A549 (cell line): Measurements from ENCODE around the gene DES. TPM values are rescaled to one million over a fixed set of nuclear protein-coding genes. Genes with fewer than 3 reads are reported as not detected.

Experiments
- ATAC-seq, 2 experiments: fragments of 200-7000 bp in 1 of 2; fragments of >200 bp in 1 of 2; cut with Nextera tagmentation in 1 of 2; cut with Tn5 transposase in 1 of 2; 3 replicates each; pipeline versions ENCODE4 v1.8.0 to v1.9.1; 2018 to 2020; ENCODE audit warnings: mild to moderate bottlenecking in 1 of 2, moderate library complexity in 1 of 2
- CTCF ChIA-PET: fragments of 300-600 bp; sonication (Branson Sonifier 250); formaldehyde crosslinking; extraction: SDS; loops from one replicate; lab custom pipeline; 2021; ENCODE audit warnings: antibody characterized with exemption, inconsistent platforms; lab: Yijun Ruan, JAX
- POLR2A ChIA-PET: fragments of 350-600 bp; formaldehyde crosslinking; extraction: SDS; loops from one replicate; lab custom pipeline; 2021; ENCODE audit warnings: antibody characterized with exemption, inconsistent platforms; lab: Yijun Ruan, JAX
- DNase-seq, 2 experiments: peaks; one replicate each; pipeline versions ENCODE4 v3.0.0 to v3.0.0-alpha.2; 2011 to 2016; ENCODE audit warnings: low read depth in 1 of 2, low spot score in 1 of 2
- FAIRE-seq: peaks from 2 replicates; lab custom pipeline; 2011; peaks lifted over from hg19 to GRCh38; lab: Jason Lieb, UNC
- H3K27ac ChIP-seq, 2 experiments: fragments of >200 bp; sonication (Bioruptor Twin); formaldehyde crosslinking; 3 replicates each; pipeline ENCODE4 v1.5.1; 2016 to 2017
- H3K4me1 ChIP-seq: fragments of >200 bp; sonication (Bioruptor Twin); formaldehyde crosslinking; 3 replicates; pipeline ENCODE4 v1.6.1; 2016
- H3K4me2 ChIP-seq: fragments of >200 bp; sonication (Bioruptor Twin); formaldehyde crosslinking; 3 replicates; pipeline ENCODE4 v1.6.1; 2016
- H3K4me3 ChIP-seq: fragments of >200 bp; sonication (Bioruptor Twin); formaldehyde crosslinking; 3 replicates; pipeline ENCODE4 v1.5.1; 2016
- H3K9me3 ChIP-seq: fragments of >200 bp; sonication (Bioruptor Twin); formaldehyde crosslinking; 3 replicates; pipeline ENCODE4 v1.6.1; 2016
- ATOH8 ChIP-seq: fragments of 250-450 bp; sonication (Bioruptor Pico); IDR thresholded peaks from 2 replicates; pipeline ENCODE4 v1.5.0; 2020; ENCODE audit warnings: low read depth, mild to moderate bottlenecking, moderate library complexity
- CBX2 ChIP-seq: fragments of 200-600 bp; sonication (generic); IDR thresholded peaks from 2 replicates; pipeline ENCODE4 v1.6.1; 2016; ENCODE audit warnings: low read depth, mild to moderate bottlenecking, borderline replicate concordance
- CHD2 ChIP-seq: fragments of 150-350 bp; IDR thresholded peaks from 2 replicates; pipeline ENCODE4 v1.6.1; 2014; ENCODE audit warnings: low read length; ENCODE audit not compliant: partially characterized antibody
- FOSB ChIP-seq: fragments of 250-450 bp; sonication (Bioruptor Pico); IDR thresholded peaks from 2 replicates; pipeline ENCODE4 v1.5.0; 2020; ENCODE audit warnings: mild to moderate bottlenecking, moderate library complexity
- FOXS1 ChIP-seq: fragments of 250-450 bp; sonication (Bioruptor Pico); IDR thresholded peaks from 2 replicates; pipeline ENCODE4 v1.5.0; 2020; ENCODE audit warnings: mild to moderate bottlenecking, moderate library complexity
- HES2 ChIP-seq: fragments of >200 bp; sonication (Bioruptor Twin); formaldehyde crosslinking; IDR thresholded peaks from 2 replicates; pipeline ENCODE4 v1.6.1; 2016
- JUN ChIP-seq, 2 experiments: fragments of >200 bp; sonication (Bioruptor Twin); formaldehyde crosslinking; IDR thresholded peaks; 2 replicates in 1 of 2; 3 replicates in 1 of 2; pipeline ENCODE4 v1.6.1; 2016 to 2017
- JUNB ChIP-seq: fragments of >200 bp; sonication (Bioruptor Twin); formaldehyde crosslinking; IDR thresholded peaks from 2 replicates; pipeline ENCODE4 v1.6.1; 2016
- KDM1A ChIP-seq: fragments of 200-600 bp; sonication (generic); IDR thresholded peaks from 2 replicates; pipeline ENCODE4 v1.6.1; 2016; ENCODE audit warnings: low read depth, mild to moderate bottlenecking
- MAFK ChIP-seq: fragments of 450-650 bp; IDR thresholded peaks from 2 replicates; pipeline ENCODE4 v1.6.1; 2014; ENCODE audit not compliant: partially characterized antibody
- MAX ChIP-seq: IDR thresholded peaks from 2 replicates; pipeline ENCODE4 v1.6.1; 2012
- MYC ChIP-seq: IDR thresholded peaks from 2 replicates; pipeline ENCODE4 v1.6.1; 2012; ENCODE audit warnings: mild to moderate bottlenecking, inconsistent platforms, low read length, improper control_type of control experiment, borderline replicate concordance
- NFE2L2 ChIP-seq: fragments of 150-350 bp; conservative IDR thresholded peaks from 2 replicates; pipeline ENCODE4 v1.6.1; 2014; ENCODE audit warnings: low read length
- NPAS2 ChIP-seq: fragments of 250-450 bp; sonication (Bioruptor Pico); IDR thresholded peaks from 2 replicates; pipeline ENCODE4 v1.8.0; 2022; ENCODE audit warnings: mild to moderate bottlenecking, moderate library complexity, borderline replicate concordance
- NR3C1 ChIP-seq: fragments of >200 bp; sonication (Bioruptor Twin); formaldehyde crosslinking; IDR thresholded peaks from 3 replicates; pipeline ENCODE4 v1.6.1; 2017
- PBX3 ChIP-seq: IDR thresholded peaks from 2 replicates; pipeline ENCODE4 v1.6.1; 2012
- PHF8 ChIP-seq: fragments of 200-600 bp; sonication (generic); IDR thresholded peaks from 2 replicates; pipeline ENCODE4 v1.6.1; 2016; ENCODE audit warnings: low read depth, mild to moderate bottlenecking, antibody characterized with exemption, moderate library complexity, borderline replicate concordance
- RARB ChIP-seq: fragments of 250-450 bp; sonication (Bioruptor Pico); IDR thresholded peaks from 2 replicates; pipeline ENCODE4 v1.8.0; 2021; ENCODE audit warnings: mild to moderate bottlenecking, moderate library complexity
- RCOR1 ChIP-seq: fragments of 150-350 bp; IDR thresholded peaks from 2 replicates; pipeline ENCODE4 v1.6.1; 2014; ENCODE audit warnings: antibody characterized with exemption, low read length, low read depth
- REST ChIP-seq: fragments of 200-600 bp; sonication (generic); IDR thresholded peaks from 2 replicates; pipeline ENCODE4 v1.6.1; 2016; ENCODE audit warnings: antibody characterized with exemption, mild to moderate bottlenecking, moderate library complexity
- RFX5 ChIP-seq: fragments of 450-650 bp; IDR thresholded peaks from 2 replicates; pipeline ENCODE4 v1.7.1; 2014; ENCODE audit warnings: antibody characterized with exemption, mild to moderate bottlenecking, moderate library complexity
- ZFP36 ChIP-seq: fragments of 450-650 bp; IDR thresholded peaks from 2 replicates; pipeline ENCODE4 v1.6.1; 2014; ENCODE audit warnings: borderline replicate concordance; ENCODE audit not compliant: partially characterized antibody
- ZNF302 ChIP-seq: fragments of 250-450 bp; sonication (Bioruptor Pico); IDR thresholded peaks from 2 replicates; pipeline ENCODE4 v1.9.0; 2021; ENCODE audit warnings: inconsistent platforms, mild to moderate bottlenecking, moderate library complexity
- ZSCAN20 ChIP-seq: fragments of 250-450 bp; sonication (Bioruptor Pico); IDR thresholded peaks from 2 replicates; pipeline ENCODE4 v1.8.0; 2022; ENCODE audit warnings: mild to moderate bottlenecking, moderate library complexity
- WGBS: methylation state at CpG from one replicate; pipeline ENCODE4 v1.1.6; 2017; ENCODE audit errors: missing lambda C conversion rate; 5-methylcytosine and 5-hydroxymethylcytosine counted together
- polyA plus RNA-seq, 4 experiments: library from polyadenylated mRNA; depleted of rRNA in 3 of 4; stranded (reverse); fragments of >200 nt; fragmentation: RNase III in 1 of 4; extraction: RNeasy Plus Mini Kit Qiagen cat#74134 plus additional on column Dnase treatment in 1 of 4; gene quantifications; 2 replicates in 3 of 4; 3 replicates in 1 of 4; pipeline ENCODE4 v1.2.3, GENCODE V29; 2011 to 2017

DES gene
- polyA plus RNA-seq, 2 of the 4 experiments (the other 2 are of a cell fraction), result 0.06 TPM; not detected in 1

- no peak overlapping the region for H3K4me3 ChIP-seq
- no peak overlapping the region for H3K4me2 ChIP-seq
- ChIA-PET CTCF (interaction anchor here (1.3 to 3.4 kb wide), 3 partner anchors 15 to 328 kb away, joined by 3 to 13 read pairs (median 4); no protein-coding TSS in a partner anchor), POLR2A (no interaction called here)
- TF ChIP-seq JUNB, result no peak
- TF ChIP-seq RFX5, result no peak
- no peak for TF ChIP-seq HES2
- TF ChIP-seq MYC, result no peak
- no peak for TF ChIP-seq FOXS1 (CRISPR knock-in tag)
- TF ChIP-seq PHF8, result no peak
- TF ChIP-seq JUN (IDR thresholded peaks at IDR 0.05), result no peak
- no peak for TF ChIP-seq KDM1A
- TF ChIP-seq NPAS2 (CRISPR knock-in tag), result no peak
- TF ChIP-seq NR3C1, result no peak
- TF ChIP-seq ZSCAN20 (CRISPR knock-in tag), result no peak
- TF ChIP-seq PBX3, result no peak
- no peak for TF ChIP-seq CHD2
- no peak for TF ChIP-seq REST
- no peak for TF ChIP-seq MAFK
- no peak for TF ChIP-seq ZFP36
- TF ChIP-seq NFE2L2, result no peak
- no peak for TF ChIP-seq RCOR1
- DNase-seq (no peak), FAIRE-seq (no peak), ATAC-seq (no peak)
- H3K27ac ChIP-seq, result no peak overlapping the region
- WGBS, result 96% methylated on average over 18 of the region's 19 CpGs
- H3K9me3 ChIP-seq, result no peaks in the 10 kb centered on the region
- H3K4me1 ChIP-seq, result peaks cover 9% of the 10 kb centered on the region
These were observed 32.1 kb upstream of the DES start for GRCh38 chr2:219385958-219386520.

GRCh38 chr2:219386532-219387280 lies 31.5 kb upstream of the DES start:
- H3K4me1 ChIP-seq, result peaks cover 9% of the 10 kb centered on the region
- CTCF ChIA-PET, result interaction anchor here (0.6 to 7.7 kb wide), 9 partner anchors 8 to 493 kb away, joined by 3 to 90 read pairs (median 4); no protein-coding TSS in a partner anchor
- peak overlapping the region; percentile 96 to 97 for H3K27ac ChIP-seq
- FAIRE-seq (no peak), ATAC-seq (peak in 1 of 2 experiments; percentile 5; a peak in 4 of 6 replicates), DNase-seq (no peak)
- no peaks in the 10 kb centered on the region for H3K9me3 ChIP-seq
- POLR2A ChIA-PET, result interaction anchor here (1.4 to 2.1 kb wide), 4 partner anchors 18 to 385 kb away, joined by 4 to 16 read pairs (median 4); partner anchors contain the start of gene GMPPA
- H3K4me2 ChIP-seq, result peak overlapping the region; percentile 99
- peak overlapping the region; percentile 99 for H3K4me3 ChIP-seq
- WGBS, result 70% methylated on average over 18 of the region's 19 CpGs
- TF ChIP-seq ATOH8 (CRISPR knock-in tag) (no peak), PHF8 (no peak), ZNF302 (CRISPR knock-in tag) (no peak), PBX3 (no peak), RARB (CRISPR knock-in tag) (no peak), CBX2 (no peak), MAX (no peak), NFE2L2 (no peak), RFX5 (no peak), FOSB (CRISPR knock-in tag) (no peak)
- TF ChIP-seq, all 56 proteins: peak for 0
